Activated CD8-positive, alpha-beta memory T cell treated with anti-CD3 and anti-CD28 coated beads for 36 hours (primary cell): ENCODE measurements around the gene PQBP1. TPM values are rescaled to one million over a fixed set of nuclear protein-coding genes. Genes with fewer than 3 reads are reported as not detected.

Source experiments
- CTCF ChIA-PET: fragments of 350-600 bp; sonication (Branson Sonifier 250); formaldehyde crosslinking; loops from one replicate; lab custom pipeline; 2021; ENCODE audit warnings: antibody characterized with exemption; lab: Charles Lee
- POLR2A ChIA-PET: fragments of 350-600 bp; sonication (Branson Sonifier 250); formaldehyde crosslinking; loops from one replicate; lab custom pipeline; 2021; ENCODE audit warnings: antibody characterized with exemption; lab: Charles Lee
- total RNA-seq, 2 experiments: library from RNA; stranded (reverse); gene quantifications; one replicate each; pipeline ENCODE4 v1.2.3, GENCODE V29; 2021

The PQBP1 gene
- total RNA-seq, 2 experiments from 2014 or later: 96.1 to 99.5 TPM

DNA sequence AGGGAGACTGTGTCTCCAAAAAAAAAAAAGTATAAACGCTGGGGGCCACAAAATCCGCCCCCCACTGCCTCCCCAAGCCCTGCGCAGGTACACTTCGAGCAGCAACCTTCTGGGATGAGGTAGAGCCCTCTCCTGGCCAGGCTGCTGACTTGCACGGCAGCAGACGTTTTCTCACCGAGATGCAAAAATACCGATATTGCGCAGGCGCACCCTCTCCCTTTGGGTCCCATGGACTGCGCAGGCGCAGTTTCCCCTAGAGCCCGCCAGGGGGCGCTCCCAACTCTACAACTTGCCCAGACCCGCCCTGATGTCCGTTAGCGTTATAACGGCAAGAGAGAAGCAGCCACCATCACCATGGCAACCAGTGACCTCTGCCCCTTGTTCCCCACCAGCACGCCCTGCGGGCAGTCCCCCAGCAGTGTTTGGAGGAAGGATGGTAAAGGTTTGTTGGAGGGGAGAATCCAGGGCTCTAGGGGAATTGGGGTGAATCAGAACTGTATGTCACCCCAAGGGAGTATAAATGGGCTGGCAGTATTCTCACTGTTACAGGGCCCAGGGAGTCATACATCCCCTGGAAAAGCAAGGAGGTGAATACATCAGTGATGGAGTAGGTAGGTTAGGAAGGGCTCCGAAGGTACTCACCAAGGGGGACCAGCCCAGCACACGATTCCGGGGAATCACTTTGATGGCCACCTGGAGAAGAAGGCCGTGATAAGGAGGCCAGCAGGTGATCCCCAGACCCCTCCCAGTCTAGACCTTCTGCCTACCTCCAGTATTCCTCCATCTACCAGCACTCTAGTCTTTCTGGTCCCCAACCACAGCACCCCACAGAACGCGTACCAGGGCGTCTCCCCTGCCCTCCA lies 19.6 kb downstream of the PQBP1 start:
- CTCF ChIA-PET: interaction anchor here (0.7 to 1.4 kb wide), 4 partner anchors 19 to 26 kb away, joined by 3 to 5 read pairs (median 4); no protein-coding TSS in a partner anchor
- POLR2A ChIA-PET: interaction anchor here (3.4 kb wide), 1 partner anchor 21 kb away, joined by 76 read pairs; no protein-coding TSS in a partner anchor

DNA sequence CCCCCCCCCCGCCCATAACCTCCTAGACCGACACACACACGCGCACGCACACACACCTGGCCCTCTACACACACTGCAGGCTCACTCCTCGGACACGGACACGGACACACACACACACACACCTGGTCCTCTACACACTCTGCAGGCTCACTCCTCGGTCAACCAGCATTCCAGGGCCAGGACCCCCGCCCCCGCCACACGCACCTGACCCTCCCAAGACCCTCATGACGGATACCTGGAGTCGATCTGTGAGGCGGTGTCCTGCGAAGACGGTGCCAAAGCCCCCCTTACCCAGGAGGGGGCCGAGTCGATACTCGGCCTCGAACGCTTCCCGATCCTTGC lies 20.5 kb downstream of the PQBP1 start:
- ChIA-PET CTCF (interaction anchor here (1.3 to 1.4 kb wide), 2 partner anchors 18 to 19 kb away, joined by 3 read pairs; no protein-coding TSS in a partner anchor), POLR2A (interaction anchor here (3.4 kb wide), 1 partner anchor 20 kb away, joined by 76 read pairs; no protein-coding TSS in a partner anchor)

DNA sequence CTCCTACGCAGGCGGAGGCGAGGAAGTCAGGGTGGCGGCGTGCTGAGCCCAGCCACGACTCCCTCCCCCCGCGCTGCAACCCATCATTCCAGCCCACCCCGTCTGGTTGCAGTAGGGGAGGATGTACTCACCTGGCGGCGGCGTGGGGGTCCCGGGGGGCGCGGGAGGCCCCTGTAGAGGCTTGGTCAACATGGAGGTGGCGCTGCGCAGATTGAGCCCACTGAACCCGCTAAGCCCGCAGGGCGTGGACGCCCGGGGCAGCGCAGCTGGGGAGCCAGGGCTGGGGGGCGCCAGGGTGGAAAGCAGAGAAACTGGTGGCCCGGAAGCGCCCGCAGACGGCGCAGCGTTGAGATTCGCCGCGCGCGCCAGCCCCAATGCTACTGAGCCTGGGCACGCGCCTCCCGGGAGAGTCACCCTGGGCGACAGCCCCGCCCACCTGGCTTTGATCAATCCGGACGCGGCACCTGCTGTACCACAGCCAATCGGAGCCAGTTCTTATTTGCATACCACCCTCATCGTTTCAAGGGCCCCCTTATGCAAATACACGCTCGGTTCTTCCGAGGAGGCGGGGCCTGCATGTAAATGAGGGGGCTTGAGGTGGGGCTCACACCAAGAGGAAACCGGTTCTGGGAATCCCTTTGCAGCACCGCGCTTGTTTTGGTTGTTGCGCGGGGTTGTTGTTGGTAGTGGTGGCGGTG lies 21.1 kb downstream of the PQBP1 start, which contains the start of gene PIM2:
TSS of gene PIM2 (minus strand) at position 382 of the 698 bp plus-strand sequence. CDS start at position 192, 190 bp downstream.
- ChIA-PET CTCF (interaction anchor here (1.3 to 2.6 kb wide), 4 partner anchors 17 to 22 kb away, joined by 3 to 13 read pairs (median 6); no protein-coding TSS in a partner anchor), POLR2A (interaction anchor here (1.0 to 3.4 kb wide), 3 partner anchors 20 to 40 kb away, joined by 3 to 76 read pairs (median 6); no protein-coding TSS in a partner anchor)

DNA sequence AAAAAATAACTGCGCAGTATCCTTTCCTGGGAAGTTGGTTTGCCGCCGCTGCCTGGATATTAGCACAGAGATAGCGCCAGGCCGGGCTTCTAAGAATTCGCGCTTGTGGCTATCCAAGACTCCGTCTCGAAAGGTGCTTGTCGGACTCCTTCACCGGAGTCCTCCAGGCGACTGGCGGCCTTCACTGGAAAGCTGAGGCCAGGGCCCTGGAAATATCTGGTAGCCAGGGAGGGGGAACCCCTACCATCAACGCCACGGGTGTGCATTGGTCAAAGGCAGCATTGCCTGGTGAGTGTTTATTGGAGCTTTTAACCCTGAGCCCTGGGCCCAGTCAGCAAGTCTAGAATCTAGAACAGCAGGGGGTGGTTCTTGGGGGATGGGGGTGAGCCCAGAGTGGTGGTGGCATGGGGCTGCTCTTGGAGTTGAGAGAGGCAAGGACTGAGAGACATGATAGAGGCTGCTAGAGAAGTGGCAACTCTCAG lies 21.7 kb downstream of the PQBP1 start:
- CTCF ChIA-PET: interaction anchor here (1.0 to 2.6 kb wide), 3 partner anchors 15 to 21 kb away, joined by 4 to 13 read pairs (median 9); no protein-coding TSS in a partner anchor
- POLR2A ChIA-PET: interaction anchor here (1.0 to 3.4 kb wide), 3 partner anchors 19 to 39 kb away, joined by 3 to 76 read pairs (median 6); no protein-coding TSS in a partner anchor

DNA sequence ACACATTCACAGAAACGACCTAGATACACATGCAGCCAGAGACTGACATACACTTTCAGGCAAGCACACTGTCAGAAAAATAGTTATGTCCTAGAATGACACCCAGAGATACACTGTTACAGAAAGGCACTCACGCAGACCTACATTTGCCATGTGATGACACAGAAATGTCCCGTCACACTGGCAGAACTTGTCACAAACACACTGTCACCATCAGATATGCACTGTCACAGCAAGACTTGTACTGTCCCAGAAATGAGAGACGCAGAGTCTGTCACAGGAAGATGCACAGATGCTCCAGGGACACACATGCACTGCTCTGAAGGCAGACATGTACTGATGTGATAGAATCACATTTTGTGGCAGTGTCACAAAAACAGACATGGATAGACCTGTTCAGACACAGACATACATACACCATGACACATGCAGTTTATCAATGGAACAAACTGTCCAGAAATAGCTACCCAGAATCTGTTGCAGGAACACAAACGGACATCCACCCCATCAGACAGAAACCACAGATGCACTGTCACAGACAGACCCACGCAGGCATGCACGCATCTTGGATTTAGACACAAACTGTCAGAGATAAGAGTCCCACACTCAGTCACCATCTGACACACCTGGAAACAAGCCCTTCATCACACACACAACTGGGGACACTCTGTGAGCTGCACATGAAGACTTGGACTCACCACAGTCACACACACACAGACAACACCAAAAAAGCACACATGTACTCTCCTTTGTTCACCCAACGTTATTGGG lies 22.4 kb downstream of the PQBP1 start:
- CTCF ChIA-PET: interaction anchor here (0.6 to 2.6 kb wide), 6 partner anchors 14 to 26 kb away, joined by 3 to 13 read pairs (median 5); partner anchors contain the start of gene PQBP1
- POLR2A ChIA-PET: interaction anchor here (0.8 to 3.4 kb wide), 5 partner anchors 8 to 39 kb away, joined by 3 to 76 read pairs (median 4); partner anchors contain the start of gene SLC35A2

DNA sequence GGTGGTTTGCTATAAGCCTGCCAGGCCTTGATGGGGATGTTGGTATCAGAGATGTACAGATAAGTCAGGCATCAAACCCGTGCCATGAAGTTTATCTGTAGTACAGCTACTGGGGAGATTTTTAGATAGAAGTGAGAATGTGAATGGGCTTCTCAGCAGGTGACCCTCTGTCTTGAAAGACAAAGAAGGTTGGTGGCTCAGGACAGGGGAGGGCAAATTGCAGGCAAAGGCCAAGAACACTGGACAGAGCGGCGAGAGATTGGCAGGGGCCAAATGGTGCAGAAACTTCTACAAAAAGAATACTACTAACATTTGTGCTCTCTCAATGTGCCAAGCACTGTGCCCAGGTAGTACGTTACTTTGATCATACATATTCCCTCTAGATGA lies 23.0 kb downstream of the PQBP1 start:
- ChIA-PET POLR2A (interaction anchor here (0.8 to 3.4 kb wide), 3 partner anchors 9 to 24 kb away, joined by 3 to 76 read pairs (median 4); partner anchors contain the start of gene SLC35A2), CTCF (interaction anchor here (0.6 to 2.6 kb wide), 5 partner anchors 15 to 26 kb away, joined by 3 to 13 read pairs (median 6); partner anchors contain the start of gene PQBP1)

DNA sequence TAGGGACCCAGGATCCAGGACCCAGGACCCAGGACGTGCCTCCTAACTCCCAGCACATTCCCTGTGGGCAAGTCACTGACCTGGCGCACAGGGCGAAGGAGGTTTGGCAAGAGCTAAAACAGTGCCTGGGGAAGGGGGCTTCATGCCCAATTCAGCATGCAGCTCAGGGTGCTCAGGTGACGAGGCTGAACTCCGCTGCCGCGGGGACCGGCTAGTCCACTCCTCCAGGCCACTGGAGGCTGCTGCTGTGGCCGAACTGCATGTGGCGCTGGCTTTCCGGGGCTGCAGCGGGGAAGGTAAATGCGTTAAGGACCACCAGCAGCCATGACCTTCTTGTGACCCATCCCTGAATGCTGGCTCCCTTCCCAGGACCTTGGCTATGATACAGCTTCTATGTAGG lies 26.0 kb downstream of the PQBP1 start:
- ChIA-PET CTCF (interaction anchor here (1.1 kb wide), 1 partner anchor 13 kb away, joined by 5 read pairs; no protein-coding TSS in a partner anchor), POLR2A (no interaction called here)

DNA sequence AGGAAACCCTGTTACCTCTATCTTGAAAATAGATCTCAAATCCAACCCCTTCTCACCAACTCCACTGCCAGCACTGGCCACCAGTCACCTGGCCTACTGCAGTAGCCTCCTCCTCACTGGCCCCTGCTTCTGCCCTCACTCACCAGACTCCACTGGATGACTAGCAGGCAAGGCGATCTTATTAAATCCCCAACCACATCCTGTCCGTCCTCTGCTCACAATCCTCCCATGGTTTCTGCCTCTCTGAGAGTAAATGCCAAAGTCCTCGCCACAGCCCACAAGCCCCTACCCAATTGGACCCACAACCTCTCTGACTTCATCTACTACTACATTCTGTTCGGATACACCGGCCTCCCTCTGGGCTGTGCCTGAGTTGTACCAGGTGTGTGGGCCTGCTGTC lies 26.5 kb downstream of the PQBP1 start:
- ChIA-PET CTCF (interaction anchor here (1.1 kb wide), 1 partner anchor 13 kb away, joined by 5 read pairs; no protein-coding TSS in a partner anchor), POLR2A (no interaction called here)

DNA sequence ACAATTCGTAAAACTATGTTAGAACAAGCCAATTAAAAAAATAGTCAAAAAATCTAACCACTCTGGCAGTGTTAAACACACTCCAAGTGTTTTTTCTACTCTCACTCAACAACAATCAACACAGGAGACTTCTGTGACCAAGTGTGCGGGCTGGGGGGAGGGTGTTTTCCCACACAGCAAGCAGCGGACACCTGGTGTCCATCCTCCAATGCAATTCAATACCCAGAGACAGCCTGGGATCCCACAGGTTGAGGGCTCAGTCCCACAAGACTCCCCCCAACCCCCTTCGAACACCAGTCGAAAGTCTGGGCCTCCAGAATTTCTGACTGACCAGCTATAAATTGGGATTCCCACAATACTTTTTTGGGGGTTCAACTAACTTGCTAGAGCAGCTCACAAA lies 29.4 kb downstream of the PQBP1 start:
- POLR2A ChIA-PET: no interaction called here
- CTCF ChIA-PET: no interaction called here

DNA sequence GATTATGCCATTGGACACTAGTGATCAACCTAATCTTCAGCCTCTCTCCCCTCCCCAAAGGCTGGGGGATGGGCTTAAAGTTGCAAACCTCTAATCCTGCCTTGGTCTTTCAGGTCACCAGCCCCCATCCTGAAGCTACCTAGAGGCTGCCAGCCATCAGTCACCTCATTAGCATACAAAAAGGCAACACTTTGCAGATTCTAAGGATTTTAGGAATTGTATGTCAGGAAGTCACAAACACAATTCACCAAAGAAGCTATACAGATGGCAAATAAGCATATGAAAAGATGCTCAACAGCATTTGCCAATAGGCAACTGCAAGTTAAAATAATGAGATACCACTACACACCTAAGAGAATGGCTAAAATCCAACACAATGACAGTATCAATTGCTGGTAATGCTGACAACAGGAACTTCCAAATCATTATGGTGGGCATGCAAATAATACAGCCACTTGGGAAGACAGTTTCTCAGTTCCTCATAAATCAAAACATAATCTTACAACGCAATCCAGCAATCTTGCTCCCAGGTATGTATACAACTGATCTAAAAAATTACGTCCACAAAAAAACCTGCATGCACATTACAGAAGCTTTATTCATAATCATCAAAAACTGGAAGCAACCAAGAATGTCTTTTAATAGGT lies 30.1 kb downstream of the PQBP1 start:
- CTCF ChIA-PET: no interaction called here

DNA sequence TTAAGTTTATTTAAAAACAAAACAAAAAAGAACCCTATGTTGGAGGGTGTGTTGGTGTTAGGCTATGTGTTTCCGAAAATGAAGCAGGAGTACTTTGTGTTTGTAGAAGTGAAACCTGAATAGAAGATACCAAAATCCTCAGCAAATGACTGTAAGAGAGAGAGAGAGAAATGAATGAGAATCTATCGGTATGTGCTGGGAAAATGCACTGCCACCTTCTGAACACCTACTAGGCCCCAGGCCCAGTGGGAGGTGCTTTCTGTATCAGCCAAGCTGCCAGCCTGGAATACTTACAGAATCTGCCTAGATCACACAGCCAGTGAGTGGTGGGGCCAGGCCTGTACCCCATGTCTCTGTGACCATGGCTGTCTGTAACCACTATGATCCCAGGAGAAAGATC lies 36.0 kb downstream of the PQBP1 start:
- ChIA-PET CTCF (interaction anchor here (0.9 kb wide), 1 partner anchor 14 kb away, joined by 4 read pairs; no protein-coding TSS in a partner anchor), POLR2A (interaction anchor here (0.7 kb wide), 1 partner anchor 197 kb away, joined by 5 read pairs; no protein-coding TSS in a partner anchor)

More for the DNA sequence above, 30.1 kb downstream of the PQBP1 start:
- POLR2A ChIA-PET: no interaction called here

DNA sequence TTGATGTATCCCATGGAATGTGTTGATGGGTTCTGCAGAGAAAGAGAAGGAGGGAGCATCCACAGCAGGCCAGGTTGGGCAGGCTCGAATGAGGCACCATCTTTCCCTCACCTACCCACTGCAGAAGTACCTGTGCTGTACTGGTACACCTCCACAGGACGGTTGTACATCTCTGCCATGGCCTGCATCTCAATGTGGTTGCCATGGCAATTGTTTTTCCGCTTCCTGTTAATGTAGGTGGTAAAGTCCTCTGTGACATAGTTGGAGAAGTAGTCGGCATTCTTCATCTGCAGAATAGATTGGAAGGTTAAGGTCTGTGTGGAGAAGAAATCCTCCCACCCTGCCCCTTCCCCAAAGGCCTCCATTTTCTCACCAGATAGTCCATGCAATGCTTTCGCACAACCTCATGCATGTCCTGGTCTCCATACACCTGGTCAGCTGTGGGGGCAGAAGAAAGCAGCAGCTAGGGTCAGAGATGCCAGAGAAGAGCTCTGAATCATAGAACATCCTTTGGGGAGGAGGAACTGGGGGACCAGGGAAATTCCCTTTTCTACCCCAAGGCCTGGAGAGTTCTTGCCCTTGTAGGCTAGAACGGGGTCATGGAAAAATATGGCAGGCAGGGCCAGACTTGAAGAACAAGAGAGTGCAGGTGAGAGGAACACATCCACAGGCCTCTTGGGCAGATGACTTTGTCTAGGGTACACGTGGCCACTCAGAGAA lies 37.0 kb downstream of the PQBP1 start:
- ChIA-PET CTCF (interaction anchor here (0.6 to 0.9 kb wide), 2 partner anchors 15 to 80 kb away, joined by 3 to 4 read pairs; no protein-coding TSS in a partner anchor), POLR2A (no interaction called here)

DNA sequence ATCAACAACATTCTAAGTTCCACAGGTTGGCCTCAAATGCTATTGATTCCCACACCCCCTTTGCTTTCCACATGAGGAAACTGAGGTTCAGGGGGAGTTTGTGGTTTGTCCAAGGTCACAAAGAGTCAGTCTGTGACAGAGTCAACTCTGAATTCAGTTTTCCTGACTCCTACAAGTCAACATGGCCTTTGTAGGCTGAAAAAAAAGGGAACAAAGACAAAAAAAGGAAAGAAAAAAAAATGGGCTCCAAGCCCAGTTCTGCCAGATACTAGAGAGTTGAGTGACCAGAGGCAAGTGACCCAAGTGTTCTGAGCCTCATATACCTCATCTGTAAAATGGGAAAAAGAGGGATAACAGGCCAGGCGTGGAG lies 37.6 kb downstream of the PQBP1 start:
- POLR2A ChIA-PET: interaction anchor here (6.7 kb wide), 1 partner anchor 16 kb away, joined by 76 read pairs; the partner anchor contains the start of gene PIM2
- CTCF ChIA-PET: interaction anchor here (0.6 to 0.7 kb wide), 2 partner anchors 15 to 81 kb away, joined by 3 to 6 read pairs; no protein-coding TSS in a partner anchor

DNA sequence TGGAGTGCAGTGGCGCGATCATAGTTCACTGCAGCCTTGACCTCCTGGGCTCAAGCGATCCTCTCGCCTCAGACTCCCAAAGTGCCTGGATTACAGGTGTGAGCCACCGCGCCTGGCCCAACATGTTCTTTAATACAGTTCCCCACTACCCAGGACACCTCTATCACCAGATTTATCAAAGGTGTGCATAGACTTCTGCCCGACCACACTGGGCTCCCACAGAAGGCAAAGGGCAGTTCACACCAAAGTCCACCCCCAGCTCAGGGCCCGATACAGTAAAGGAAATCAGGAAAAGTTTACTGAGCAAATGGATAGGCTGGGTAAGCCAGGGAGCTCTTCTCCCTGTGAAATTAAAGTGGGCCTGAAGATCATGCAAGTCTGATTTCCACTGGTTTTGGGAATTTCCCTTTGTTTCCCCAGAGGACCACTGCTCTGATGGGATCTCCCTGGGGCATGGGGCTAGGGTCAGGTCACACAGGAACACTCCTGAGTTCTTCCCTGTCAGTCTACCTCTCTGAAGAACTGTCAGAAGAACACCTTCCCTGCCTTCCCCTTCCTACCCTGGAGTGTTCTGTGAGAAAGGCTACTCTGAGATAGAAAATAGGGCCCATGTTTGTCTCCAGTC lies 38.8 kb downstream of the PQBP1 start:
- ChIA-PET POLR2A (interaction anchor here (1.1 to 6.7 kb wide), 4 partner anchors 10 to 25 kb away, joined by 3 to 76 read pairs (median 8); partner anchors contain the start of genes PIM2 and SLC35A2), CTCF (interaction anchor here (1.0 to 2.0 kb wide), 5 partner anchors 13 to 305 kb away, joined by 3 to 9 read pairs (median 5); partner anchors contain the start of gene SLC35A2)

DNA sequence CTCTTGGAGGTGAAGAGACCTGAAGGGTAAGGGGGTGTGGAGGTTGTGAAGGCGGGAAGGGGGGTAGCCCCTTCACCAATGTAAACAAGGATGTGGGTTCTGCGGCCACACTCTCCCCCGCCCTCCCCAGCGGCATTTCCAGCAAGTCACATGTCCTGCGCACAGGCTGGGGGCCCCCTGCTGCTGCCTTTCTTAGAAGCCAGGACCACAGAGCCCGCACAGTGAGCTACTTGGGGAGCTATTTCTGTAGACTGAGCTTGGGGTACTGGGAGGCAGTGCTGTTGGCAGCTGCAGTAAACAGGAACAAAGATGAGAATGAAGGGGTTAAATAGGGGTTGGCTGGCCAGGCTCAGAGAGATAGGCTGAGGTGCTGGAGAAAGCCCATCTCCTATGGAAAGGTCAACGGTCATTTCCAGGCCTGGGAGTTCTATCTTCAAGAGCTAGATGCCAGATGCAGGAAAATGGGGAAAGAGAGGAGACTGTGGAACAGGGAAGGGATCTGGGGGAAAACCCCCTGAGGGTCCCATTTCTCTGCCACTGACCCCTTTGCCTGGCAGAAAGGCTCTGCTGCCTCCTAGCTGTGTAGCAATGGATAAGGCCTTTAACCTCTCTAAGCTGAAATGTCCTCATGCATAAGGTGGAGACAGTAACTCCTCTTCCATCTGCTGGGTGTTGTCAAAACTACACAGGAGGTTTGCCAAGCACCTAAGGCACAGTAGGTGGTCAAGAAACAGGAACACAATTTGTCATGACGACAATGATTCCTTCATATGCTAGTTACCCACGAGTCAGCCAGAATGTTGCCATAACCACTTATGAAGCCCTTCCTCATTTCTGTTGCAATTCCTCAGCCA lies 39.6 kb downstream of the PQBP1 start:
- ChIA-PET CTCF (interaction anchor here (0.7 to 2.0 kb wide), 8 partner anchors 13 to 306 kb away, joined by 3 to 9 read pairs (median 3); partner anchors contain the start of genes PIM2, PQBP1, SLC35A2 and TIMM17B), POLR2A (interaction anchor here (0.6 to 6.7 kb wide), 6 partner anchors 9 to 224 kb away, joined by 3 to 76 read pairs (median 6); partner anchors contain the start of genes PIM2 and SLC35A2)
